ENCODE results near the gene PUSL1.
A peak's percentile ranks its signal among the peaks of the same experiment; 100 is the strongest.

PUSL1 gene

DNA sequence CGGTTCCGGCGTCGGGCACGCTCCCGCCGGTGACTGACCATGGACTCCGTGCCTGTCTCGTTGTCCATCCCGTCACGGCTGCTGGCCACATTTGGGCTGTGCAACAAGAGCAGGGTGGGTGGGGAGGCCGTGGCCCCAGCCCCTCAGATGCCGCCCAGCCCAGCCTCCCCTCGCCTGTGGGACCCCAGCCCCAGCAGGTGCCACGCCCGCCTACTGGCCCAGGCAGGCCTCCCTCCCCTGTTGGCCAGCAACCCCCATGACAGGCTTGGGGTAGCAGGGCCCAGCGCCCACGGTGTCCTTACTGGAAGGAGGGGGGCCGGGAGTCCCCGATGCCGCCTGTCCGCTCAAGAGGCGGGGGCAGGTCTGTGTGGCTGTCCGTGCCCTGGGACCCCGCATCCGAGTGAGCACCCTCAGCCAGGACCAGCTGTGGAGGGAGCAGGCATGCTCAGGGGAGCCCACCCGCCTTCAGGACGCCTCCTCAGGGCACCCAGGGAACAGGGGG is 33.7 kb downstream of the PUSL1 start:
- no peak for DNase-seq

DNA sequence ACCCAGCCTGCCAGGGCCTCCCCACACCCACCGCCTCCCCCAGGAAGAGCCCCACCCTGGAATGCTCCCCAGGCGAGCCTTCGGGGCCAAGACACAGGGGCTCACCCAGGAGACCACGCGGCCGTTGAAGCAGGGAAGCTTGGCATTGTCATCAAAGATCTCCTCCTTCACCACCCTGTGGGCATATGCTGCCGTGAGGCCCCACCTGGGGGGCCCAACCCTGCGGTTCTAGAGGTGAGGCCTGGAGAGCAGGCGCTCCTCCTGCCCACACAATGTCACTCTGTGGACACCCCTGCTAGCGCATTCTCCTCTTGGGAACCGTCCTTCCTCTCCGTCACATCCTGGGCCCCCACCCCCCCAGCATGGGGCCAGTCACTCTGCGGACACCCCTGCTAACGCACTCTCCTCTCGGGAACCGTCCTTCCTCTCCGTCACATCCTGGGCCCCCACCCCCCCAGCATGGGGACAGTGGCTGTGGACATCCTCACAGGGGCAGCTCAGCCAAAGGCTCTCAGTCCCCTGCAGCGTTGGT is 34.3 kb downstream of the PUSL1 start:
- no peak for DNase-seq

DNA sequence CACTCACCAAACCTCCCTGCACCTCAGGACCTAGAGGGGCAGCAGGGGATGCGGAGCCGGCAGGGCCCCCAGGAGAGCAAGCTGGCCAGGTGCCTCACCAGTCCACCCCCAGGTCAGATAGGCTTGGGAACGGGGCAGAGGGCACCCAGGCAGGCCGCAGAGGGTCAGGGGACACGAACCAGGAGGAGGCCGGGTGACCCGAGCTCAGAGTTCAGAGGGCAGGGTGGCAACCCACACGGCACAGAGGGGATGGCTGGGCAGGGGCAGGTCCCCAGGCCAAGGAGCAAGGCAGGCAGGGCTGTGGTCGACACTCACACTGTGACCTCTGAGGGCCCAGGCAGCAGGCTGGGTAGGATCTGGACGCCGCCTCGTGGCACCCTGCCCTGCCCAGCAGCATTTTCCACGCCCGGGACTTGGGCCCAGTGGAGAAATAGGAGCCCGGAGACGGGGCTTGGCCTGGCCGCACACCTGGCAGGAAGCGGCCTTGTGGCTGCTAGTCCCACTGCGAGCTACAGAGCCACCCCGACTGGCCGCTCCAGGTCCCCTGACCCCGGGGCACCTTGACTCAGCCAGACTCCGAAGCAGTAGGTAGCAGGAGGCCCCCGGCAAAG is 35.5 kb downstream of the PUSL1 start:
- no peak for DNase-seq

DNA sequence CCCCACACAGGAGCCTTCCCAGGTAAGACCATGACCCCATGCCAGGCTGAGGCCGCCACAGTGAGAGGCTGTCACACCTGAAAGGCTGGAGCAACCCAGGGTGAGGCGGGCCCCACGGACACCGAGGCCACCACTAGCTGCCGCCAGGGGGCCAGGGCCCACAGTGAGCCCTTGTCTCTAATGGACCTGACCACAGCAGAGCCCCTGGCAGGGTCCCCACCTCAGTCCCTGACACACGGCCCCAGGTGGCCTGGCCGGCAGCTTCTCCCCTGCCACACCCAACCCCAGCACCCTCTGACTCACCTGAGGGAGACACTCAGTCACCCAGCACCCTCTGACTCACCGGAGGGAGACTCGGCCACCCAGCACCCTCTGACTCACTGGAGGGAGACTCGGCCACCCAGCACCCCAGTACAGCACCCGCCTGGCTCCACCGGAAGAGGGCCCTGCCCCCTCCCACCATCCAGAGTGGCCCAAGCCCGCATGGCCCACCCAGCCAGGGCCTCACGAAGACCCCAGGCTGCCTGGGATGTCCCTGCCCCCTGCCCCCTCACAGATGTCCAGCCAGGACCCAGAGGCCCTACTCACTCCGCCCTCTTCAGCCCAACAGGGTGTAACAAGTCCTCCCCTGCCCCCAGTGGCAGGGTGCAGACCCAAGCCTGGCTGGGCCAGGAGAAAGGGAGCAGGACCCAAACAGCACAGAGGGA is 36.4 kb downstream of the PUSL1 start:
- peak; percentile 77 for DNase-seq

DNA sequence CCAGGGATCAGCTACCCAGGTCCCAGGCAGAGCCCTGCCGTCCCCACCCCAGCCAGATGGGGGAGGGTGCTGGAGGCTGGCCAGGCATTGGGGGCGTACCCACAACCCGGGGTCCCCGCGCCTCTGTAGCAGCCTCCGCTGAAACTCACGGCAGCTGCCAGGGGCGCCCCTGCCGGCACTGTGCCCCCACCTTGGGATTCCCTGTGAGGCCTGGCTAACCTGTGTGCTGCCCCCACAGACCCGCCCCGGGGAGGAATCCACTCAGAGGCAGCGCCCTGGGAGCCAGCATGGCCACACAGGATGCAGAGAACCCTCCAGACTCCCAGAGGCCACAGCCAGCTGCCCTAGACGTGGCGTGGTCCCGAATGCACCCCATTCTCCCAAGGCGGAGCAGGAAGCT is 37.0 kb downstream of the PUSL1 start:
- no peak for DNase-seq

DNA sequence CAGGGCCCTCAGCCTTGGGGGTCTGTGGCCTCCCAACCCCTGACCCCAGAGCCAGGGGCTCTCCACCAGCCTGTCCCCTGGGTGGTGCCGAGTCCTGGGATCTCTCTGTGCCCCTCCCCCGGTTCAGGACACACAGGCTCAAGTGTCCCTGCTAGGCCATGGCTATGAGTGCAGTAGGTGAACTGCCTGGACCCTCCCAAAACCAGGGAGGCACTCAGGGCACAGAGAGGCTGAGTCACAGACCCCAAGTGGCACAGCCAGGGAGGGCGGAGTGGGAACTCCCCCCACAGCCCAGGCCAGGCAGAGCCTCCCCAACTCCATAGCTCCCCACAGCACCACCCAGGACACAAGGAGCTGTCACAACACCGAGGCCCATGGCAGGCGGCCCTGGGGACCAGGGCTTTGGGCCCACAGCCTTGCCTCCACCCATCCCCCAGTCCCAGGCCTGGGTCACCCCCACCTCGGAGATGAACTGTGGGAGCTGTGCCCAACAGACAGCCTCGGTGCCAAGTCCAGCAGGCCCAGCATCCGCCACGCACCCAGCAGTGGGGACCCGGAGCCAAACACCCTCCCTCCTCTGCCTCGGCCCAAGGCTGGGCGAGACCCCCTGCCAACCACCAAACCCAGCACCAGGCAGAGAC is 37.6 kb downstream of the PUSL1 start:
- no peak for DNase-seq

DNA sequence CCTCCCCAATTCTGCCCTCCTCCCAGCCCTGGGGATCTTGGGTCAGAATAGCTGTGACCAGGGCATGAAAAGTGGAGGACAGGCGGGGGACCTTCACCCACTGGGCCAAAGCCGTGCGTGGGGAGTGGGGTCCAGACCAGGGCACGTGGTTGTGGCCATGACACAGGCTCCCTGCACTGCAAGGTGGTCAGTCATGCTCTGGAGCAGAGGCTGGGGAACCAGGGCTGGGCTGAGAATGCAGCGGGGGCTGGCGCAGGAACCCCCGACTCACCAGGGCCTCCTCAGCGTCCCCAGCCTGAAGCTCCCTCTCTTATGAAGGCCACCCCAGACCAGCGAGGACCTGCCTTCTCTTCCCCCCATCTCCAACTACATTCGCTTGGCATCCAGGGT is 38.1 kb downstream of the PUSL1 start:
- DNase-seq, result no peak

DNA sequence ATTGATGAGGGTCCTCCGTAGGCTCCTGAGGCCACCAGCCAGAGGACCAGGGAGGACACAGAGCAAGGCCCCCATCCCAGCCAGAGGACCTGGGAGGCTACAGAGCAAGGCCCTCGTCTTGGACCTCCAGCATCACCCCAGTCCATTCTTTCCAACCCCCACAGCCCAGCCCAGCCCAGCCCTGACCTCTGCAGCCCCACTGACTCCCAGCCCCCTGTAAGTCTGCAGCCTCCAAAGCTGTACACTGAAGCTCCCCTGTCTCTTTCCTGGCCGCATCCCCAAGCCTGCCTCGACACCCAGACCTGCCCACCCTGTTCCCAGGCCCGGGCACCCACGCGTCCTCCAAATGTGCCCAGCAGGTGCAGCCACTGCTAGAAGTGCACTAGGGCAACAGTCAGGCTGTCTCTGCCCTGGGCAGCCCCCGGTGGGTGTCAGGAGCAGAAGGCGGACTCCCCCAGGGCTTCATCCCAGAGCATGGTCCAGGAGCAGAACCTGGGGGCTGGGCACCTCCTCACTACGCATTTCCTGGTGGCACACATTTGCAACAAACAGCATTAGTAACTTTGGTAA is 38.7 kb downstream of the PUSL1 start:
- no peak for DNase-seq

DNA sequence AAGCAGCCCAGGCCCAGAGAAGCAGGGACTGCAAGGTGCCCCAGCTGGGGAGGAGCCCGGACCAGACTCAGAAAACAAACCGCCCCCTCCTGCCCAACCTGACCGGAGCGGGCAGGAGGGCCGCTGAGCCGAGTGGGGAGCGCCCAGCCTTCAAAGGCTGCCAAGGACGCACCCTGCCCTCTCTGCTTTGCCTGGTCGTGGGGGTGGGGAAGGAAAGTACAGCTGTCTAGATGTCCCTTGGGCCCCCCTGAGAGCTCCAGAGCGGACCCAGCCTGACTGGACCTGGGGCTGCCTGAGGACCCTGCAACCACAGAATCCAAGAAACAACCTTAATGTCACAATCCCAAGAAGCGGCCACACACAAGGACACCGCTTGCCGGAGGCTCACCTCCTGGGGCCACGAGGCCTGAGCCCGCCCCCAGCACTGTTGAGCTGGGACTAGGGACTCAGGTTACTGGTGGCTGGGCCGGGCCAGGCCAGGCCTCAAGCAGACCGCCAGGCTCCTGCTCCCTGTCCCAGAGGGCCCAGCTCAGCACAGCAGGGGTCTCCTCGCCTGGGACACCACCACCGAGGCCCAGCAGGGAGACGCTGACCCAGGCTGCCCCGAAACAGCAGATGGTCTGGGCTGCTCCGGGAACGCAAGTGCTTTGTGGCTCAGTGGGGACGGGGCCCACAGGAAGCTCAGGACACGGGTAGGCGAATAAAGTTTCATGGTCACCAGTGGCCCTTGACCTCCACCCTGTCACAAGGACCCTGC is 39.4 kb downstream of the PUSL1 start:
- DNase-seq, result no peak

DNA sequence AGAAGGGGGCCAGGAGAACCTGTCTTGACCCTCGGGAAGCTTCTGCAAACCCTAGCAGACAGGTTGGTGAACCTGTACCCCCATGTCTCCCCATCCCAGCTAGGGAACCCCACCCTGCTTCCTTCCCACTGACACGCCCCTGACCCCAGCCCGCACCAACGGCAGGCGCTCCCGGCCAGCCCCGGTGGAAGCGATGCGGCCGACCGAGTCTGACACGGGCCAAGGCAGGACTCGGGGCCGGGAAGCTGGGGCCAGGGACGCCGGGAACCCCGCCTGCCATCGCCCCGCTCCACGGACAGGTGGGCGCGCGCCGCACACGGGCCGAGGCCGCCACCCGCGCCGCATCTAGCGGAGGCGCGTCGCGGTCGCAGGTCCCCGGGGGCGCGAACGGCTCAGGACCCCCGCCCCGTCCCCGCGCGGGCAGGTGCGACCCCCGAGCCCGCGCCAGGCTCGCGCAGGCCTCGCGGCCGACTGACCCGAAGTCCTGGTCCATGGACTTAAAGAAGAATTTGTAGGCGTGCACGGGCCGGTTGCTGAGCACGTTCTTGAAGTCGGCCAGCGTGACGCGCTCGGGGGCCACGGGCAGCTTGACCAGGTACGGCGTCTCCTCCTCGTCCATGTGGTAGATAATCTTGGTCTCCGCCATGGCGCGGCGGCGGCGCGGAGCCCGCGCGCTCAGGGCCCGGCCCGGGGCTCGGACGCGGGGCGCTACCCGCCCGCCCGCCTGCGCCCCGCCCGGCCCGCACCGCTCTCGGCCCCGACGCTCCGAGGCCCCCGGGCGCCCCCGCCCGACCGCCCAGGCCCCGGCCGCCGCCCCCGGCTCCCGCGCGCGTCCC is 40.2 kb downstream of the PUSL1 start:
- DNase-seq, result no peak

DNA sequence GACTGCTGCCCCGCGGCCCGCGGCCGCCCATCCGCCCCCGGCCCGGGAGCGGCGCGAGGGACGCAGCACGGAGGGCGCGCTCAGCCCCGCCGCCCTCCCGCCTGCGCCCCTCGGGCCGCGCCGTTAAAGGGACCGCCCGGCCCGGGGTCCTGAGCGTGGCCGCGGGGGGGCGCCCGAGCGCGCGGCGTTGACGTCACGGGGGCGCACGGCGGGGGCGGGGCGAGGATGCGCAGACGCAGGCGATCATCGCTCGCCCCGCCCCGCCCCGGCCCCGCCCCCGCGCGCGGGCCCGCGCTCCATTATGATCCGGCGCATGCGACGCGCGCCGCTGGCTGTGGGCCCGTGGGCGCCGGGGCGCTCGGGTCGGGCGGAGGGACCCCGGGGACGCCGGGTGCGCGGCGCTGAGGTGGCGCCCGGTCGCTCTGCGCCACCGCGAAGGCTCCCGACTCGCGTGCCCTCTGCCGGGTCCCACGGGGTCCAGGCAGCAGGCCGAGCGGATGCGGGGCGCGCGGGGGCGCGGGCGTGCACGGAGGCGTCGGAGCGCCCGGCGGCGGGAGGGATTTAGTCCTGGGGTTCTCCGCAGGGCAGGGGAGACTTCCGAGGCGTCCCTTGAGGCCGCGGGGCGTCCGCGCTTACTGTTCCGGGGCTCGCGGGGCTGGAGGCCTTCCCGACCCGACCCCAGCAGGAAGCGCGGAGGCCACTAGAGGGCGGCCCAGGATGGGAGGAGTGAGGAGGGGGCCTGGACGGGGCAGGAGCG is 41.0 kb downstream of the PUSL1 start, which contains the start of gene DVL1:
Gene DVL1, minus strand, starts transcription at position 163 of the 757 bp plus-strand sequence. CDS start 353 bp downstream, outside the sequence.
- peak; percentile 74 for DNase-seq

DNA sequence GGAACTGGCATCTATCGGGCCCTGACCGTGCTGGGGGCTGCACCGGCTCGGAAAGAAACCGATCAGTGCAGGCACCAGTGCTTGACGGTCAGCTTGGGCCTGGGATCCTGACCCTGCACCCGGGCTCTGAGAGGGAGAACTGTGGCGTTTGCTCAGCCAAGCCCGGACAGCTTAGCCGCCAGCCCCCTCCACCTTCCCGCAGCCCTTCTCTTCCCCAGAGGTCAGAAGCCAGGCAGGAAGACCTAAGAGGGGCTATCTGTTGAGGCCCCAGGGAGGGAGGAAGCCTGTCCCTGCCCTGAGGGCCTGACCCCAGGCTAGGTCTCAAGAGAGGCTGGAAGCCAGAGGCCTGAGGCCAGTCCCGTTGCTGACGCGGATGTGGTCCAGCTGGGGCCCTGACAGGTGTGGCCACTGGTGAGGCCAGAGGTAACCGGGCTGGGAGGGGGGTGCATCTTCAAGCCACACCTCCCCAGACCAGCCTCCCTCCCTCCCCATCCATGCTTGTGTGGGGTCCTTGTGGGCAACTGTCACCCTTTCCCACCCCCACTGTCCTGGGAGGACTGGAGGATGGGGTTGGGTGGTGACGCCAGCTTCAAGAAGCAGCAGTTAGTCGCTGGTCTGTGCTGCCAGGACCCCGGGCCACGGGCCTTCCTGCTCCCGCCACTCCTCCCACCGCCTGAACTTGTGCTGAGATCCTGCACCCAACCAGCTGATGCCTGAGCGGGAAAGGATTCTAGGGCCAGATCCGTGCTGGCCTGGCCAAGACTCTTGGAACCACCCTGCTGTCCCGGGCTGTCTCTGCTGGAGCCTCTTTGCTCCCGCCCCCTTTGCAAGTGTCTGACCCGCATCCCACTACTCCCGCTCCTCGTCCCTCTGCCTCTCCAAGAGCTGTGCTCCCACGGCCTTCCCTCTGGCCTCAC is 43.4 kb downstream of the PUSL1 start:
- DNase-seq, result no peak

DNA sequence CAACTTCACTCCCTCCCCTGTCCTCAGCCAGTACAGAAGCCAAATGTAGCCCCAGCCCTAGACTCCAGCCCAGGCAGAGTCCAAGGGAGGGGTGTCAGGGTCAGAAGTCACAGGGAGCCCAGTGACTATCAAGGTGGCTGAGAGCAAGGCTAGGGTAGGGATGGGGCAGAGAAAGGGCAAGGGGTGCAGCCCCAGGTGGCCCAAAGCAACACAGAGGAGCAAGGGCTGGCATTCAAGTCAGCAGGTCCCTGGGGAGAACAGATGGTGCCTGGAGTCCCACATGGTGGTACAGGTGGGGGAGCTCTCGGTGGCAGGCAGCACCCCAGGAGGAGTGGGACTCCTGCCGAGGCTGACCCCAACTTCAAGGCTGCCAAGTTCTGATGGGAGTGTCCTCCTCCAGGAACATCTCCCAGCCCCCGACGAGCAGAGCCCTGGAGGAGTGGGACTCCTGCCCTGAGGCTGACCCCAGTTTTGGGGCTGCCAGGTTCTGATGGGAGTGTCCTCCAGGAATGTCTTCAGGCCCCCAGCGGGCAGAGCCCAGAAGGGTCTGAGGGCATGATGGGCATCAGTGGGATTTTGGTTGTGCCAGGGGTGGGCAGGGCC is 44.5 kb downstream of the PUSL1 start:
- DNase-seq, result no peak

DNA sequence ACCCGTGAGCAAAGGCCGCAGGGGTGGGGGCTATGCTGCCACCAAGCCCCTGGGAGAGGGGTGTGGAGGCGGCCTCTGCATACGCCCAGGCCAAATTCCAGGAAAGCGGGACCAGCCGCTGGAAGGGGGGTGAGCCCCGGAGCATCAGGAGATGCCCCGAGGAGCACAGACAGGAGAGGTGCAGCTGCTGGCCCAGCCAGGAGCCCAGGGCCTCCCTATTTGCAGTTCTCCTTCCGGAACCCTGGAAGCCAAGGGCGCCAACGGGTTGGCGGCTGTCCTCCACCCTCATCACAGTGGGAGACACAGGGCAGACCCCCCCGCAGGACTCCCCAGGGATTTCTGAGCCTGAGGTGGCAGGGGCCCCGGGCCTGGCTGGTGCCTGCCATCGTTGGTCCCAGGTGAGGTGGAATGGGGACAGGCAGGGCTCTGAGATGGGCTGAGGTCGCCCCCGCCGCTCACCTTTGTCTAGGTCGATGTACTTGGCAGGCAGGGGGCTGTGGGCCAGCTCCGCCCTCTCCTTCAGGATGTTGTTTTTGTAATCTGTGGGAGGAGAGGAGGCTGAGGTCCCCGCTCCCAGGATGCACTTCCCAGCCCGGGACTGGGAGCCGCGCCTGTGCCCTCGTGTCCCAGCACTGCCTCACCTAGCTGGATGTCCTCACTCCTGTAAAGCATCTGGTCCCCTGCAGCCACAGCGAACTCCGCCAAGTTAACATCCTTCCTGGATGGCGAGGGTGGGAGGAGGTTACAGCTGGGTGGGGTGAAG is 45.2 kb downstream of the PUSL1 start:
- DNase-seq, result no peak

DNA sequence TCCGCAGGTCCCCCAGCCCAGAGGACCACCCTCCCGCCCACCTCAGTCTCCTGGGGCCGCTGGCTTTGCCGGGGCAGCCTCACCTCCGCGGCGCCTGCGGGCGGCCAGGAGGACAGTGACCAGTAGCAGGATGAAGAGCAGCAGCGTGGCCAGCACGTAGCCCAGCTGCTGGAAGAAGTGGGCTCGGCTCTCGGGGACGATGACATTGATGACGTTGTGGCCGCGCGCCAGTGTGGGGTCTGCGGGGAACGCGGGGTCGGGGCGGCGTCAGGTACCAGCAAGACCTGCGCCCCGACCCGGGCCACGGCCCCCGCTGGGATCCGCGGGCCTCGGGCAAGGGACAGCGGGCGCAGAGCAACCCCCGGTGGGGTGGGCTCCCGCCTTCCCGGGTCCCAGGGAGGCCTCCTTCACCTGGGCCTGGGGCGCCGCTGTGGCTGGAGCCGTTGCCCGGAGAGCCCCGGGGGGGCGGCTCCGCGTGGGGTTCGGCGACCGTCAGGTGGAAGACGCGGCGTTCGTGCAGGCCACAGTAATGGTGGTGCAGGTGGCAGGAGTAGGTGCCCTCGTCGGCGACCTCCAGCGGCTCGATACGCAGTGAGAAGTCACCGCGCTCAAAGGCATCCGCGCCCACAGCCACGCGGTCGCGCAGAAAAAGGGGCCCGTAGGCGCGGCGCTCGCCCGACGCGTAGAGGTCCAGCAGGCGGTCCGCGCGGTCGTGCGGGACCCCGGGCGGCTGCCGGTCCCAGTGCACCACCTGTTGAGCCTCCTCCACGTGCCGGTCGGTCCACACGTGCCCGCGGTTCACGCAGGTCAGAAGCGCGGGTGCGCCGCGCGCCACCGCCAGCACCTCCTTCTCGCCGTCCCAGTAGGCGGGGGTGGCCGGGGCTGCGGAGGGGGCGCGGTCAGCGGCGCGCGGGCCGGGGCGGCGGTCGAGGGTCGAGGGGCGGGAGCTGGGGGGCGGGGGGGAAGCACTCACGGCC is 46.2 kb downstream of the PUSL1 start:
- no peak for DNase-seq

DNA sequence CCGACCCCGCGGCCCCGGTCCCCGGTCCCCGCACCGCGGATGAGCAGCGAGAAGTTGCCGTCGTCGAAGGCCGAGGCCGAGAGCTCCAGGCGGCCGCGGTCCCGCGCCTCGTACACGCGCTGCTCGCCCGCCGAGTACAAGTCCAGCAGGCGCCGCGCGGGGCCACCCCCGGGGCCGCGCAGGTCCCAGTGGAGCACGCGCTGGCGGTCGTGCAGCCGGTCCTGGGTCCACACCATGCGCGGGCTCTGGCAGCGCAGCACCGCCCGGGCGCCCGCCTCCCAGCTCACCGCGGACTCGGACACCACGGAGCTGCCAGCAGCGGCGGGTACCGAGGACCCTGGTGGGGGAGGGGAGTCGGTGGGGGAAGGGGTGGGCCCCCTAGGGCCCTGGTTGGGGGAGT is 47.0 kb downstream of the PUSL1 start:
- DNase-seq, result peak; percentile 46

DNA sequence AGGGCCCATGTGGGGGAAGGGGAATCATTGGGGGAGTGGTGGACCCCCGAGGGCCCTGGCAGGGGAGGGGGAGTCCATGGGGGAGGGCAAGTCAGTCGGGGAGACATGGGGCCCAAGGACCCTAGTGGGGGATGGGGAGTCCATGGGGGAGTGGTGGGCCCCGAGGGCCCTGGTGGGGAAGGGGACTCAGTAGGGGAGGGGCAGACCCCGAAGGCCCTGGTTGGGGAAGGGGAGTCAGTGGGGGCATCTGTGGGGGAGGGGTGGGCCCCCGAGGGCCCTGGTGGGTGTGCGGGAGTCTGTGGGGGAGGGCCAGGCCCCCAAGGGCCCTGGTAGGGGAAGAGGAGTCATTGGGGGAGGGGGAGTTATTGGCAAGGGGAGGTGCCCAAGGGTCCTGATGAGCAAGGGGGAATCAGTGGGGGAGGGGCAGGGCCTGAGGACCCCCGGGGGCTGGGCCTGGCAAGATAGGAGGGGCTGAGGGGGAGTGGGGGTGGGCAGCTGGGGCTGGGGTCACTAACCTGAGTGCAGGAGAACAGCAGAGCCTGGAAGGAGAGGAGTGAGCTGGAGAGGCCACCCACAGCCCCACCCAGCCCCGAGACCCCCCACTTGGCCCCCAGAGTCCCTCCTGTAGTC is 47.9 kb downstream of the PUSL1 start:
- no peak for DNase-seq

All from stimulated activated CD4-positive, alpha-beta T cell treated with anti-CD3 and anti-CD28 coated beads, Interleukin-15, amount 100 ng/mL, for 24 hours (primary cell).